Fibroblast of pulmonary artery (primary cell): ENCODE data around the gene OR6B1.

Experiments used
- DNase-seq: peaks from one replicate; pipeline ENCODE4 v3.0.0-alpha.2; 2010; ENCODE audit warnings: low read depth
- H3K4me3 ChIP-seq: replicated peaks from 2 replicates; pipeline ENCODE4 v1.5.1; 2011; ENCODE audit warnings: low read depth, mild to moderate bottlenecking, control low read depth, low read length, moderate library complexity
- TF ChIP-seq, protein P1 (sequence below): IDR thresholded peaks from 2 replicates; pipeline ENCODE4 v1.5.1; 2011; ENCODE audit warnings: mild to moderate bottlenecking, control low read depth, low read length, inconsistent platforms; ENCODE audit errors: missing control alignments

The OR6B1 gene

DNA sequence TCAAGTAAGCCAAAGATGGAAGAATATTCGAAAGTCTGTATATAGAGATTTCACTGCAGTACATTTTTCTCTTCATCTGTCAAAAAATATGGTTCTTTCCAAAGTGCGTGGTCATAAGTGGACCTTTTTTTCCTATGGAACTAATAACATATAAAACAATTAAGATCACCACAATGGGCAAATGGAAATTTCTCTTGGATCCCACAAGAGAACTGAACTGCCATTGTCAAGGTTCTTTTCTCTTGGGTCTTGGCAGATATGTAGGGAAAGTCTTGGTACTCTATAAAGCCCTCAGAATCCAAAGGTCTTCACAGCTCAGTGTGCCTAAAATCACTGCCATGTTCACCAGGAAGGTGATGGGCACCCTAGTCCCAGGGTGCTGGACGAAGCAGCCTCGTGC lies at the start of gene OR6B1:
Gene OR6B1 (plus strand): TSS at position 301 of the 400 bp plus-strand sequence. CDS start 3,677 bp downstream, outside the sequence.
- TF ChIP-seq, protein P1, sequence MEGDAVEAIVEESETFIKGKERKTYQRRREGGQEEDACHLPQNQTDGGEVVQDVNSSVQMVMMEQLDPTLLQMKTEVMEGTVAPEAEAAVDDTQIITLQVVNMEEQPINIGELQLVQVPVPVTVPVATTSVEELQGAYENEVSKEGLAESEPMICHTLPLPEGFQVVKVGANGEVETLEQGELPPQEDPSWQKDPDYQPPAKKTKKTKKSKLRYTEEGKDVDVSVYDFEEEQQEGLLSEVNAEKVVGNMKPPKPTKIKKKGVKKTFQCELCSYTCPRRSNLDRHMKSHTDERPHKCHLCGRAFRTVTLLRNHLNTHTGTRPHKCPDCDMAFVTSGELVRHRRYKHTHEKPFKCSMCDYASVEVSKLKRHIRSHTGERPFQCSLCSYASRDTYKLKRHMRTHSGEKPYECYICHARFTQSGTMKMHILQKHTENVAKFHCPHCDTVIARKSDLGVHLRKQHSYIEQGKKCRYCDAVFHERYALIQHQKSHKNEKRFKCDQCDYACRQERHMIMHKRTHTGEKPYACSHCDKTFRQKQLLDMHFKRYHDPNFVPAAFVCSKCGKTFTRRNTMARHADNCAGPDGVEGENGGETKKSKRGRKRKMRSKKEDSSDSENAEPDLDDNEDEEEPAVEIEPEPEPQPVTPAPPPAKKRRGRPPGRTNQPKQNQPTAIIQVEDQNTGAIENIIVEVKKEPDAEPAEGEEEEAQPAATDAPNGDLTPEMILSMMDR = no peak
- no peak within 1 kb of the TSS for H3K4me3 ChIP-seq
- DNase-seq = no peak

DNA sequence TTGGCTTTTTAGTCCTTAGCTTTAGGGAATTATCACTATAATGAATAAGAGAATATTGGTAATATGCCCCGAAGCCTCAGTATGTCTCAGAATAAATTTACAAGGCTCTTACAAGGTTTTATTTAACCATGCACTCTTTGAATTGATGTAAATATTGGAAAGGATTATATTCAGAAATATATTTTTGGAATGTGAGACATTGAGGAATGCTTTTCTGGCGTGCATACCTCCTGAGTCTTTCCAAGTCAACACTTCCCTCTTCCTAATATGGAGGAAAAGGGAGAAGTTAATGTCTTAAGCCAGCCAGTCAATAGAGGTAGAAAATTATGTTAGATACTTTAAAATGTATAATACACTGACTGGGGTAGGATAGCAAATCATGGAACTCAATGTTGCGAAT lies 46.7 kb upstream of the OR6B1 start:
- TF ChIP-seq, protein P1 = no peak
- H3K4me3 ChIP-seq = no peak overlapping the region
- no peak for DNase-seq

DNA sequence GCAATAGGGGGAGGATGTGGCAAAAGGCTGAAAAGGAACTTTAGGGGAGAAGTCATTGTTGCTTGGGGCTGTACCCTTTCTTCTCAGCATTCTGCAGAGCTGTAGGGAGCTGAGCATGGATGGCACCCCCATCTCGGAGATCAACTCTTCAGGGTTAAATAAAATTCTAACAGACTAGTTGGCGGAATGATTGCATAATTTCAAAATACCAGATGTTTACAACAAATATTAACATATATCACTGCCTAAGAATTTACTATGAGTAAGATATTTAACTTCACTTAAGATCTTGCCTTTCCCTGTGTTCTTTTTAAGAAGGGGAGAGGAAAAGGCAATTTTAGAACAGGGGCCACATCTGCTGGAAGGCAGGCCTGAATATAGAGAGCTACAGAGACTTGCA lies 46.0 kb upstream of the OR6B1 start:
- TF ChIP-seq, protein P1 = no peak
- no peak for DNase-seq
- H3K4me3 ChIP-seq = no peak overlapping the region

DNA sequence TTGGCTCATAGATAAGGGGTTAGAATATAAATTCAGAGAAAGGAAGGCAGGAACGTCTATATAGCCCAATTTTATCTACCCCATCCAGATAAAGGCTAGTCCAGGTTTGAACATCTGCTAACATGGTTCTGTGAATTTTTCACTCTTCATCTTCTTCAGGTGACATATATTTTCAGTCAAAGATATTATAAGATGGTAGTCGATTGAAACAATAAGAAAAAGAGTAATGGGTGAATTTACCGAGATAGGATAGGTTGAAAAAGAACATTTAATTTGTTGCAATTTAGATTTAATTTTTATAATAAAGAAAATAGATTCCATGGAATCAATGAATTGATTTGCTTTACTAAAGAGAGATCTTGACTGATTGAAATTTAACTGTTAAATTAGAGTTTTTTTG lies 45.6 kb upstream of the OR6B1 start, which contains the start of gene OR2F1:
Gene OR2F1 (plus strand): TSS at position 301 of the 400 bp plus-strand sequence. CDS start 5,127 bp downstream, outside the sequence.
- no peak for DNase-seq
- TF ChIP-seq, protein P1 = no peak

DNA sequence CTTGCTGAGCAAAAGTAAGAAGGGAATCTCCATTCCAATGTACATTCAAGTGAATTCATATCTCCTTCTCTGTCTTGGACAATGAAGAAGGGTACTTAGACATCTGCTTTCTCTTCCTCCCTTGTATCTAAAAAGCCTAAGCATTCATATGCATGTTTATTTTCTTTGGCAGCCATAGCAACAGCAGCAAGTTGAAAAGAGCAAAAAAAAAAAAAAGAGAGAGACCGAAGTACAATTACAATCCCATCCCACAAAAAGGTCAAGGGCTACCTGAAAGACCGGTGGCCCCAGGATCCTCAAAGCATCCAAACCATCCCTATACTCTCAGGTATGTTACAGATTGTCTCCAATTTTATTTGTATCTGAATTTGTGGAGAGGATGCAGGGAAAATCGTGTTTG lies 41.3 kb upstream of the OR6B1 start:
- TF ChIP-seq, protein P1 = no peak
- peak; percentile 31 for DNase-seq

More for the DNA sequence above, 45.6 kb upstream of the OR6B1 start, which contains the start of gene OR2F1:
- H3K4me3 ChIP-seq = no peak within 1 kb of the TSS

DNA sequence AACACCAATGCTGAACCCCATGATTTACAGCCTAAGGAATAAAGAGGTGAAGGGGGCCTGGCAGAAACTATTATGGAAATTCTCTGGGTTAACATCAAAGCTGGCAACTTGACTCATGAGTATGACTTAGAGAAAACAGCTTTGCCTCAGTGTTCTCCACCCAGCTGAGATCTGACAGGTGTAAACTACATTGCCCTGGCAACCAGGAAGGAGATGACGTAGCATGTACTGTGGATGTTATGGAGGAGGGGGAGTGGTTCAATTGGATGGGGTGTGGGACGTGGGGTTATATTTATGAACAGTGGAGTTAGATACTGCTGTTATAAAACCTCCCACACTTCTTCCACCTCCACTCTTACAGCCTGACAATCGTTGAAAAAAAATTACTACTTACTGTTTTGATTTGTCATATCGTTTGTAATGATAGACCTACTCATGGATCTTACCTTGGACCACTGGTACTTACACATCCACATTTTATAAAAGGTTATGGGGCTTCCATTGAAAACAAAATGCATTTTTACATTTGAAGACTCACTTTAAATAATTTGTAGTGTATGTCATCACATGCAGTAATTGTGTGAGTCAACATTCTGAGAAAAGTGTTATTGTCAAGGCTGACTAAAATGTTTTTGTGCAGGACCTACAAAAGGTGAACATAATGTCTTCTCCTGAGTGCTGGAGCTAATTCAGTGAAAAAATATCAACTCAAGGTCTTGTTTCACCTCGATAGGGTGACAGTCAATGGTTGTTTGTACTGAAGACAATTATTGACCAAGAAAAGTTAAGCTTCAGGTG lies 39.1 kb upstream of the OR6B1 start:
- TF ChIP-seq, protein P1 = no peak
- no peak overlapping the region for H3K4me3 ChIP-seq
- no peak for DNase-seq

More for the DNA sequence above, 41.3 kb upstream of the OR6B1 start:
- H3K4me3 ChIP-seq = no peak overlapping the region
